Endothelial cell of coronary artery (primary cell): ENCODE results near the gene MS4A7. TPM values are rescaled to one million over a fixed set of nuclear protein-coding genes. Genes with fewer than 3 reads are reported as not detected.

ENCODE experiments used
- total RNA-seq: library from RNA; depleted of rRNA; stranded (reverse); fragments of >200 nt; gene quantifications from 2 replicates; pipeline ENCODE4 v1.2.3, GENCODE V29; 2014

The MS4A7 gene
- total RNA-seq, result not detected in 2 replicates

GRCh38 chr11:60378354-60378753 is at the start of gene MS4A7:
Gene MS4A7, plus strand, starts transcription at chr11:60378532. Its CDS starts 4,610 bp downstream, at chr11:60383142.

GRCh38 chr11:60396382-60396781 is 18.1 kb downstream of the MS4A7 start, which contains the start of gene MS4A14:
Gene MS4A14, plus strand, starts transcription at chr11:60396459. Its CDS starts 120 bp downstream, at chr11:60396579.

GRCh38 chr11:60429272-60429671 is 50.9 kb downstream of the MS4A7 start, which contains the start of gene MS4A5:
Gene MS4A5, plus strand, starts transcription at chr11:60429572. Its CDS starts 103 bp downstream, at chr11:60429675.

Other genes with a start within 250 kb of the MS4A7 start
- 0.81 and 3.8 TPM in 2 replicates for gene MS4A6A, start 195.4 kb upstream of the MS4A7 start, total RNA-seq
- not detected in 2 replicates for gene MS4A4E, start 135.4 kb upstream of the MS4A7 start, total RNA-seq
- gene MS4A4A, start 97.9 kb upstream of the MS4A7 start, total RNA-seq, result not detected in 2 replicates
- not detected in 2 replicates for gene MS4A6E, start 51.3 kb upstream of the MS4A7 start, total RNA-seq
- not detected in 2 replicates for gene MS4A14, start 17.9 kb downstream of the MS4A7 start, total RNA-seq
- gene MS4A5, start 51.0 kb downstream of the MS4A7 start, total RNA-seq, result not detected in 2 replicates
- not detected in 2 replicates for gene MS4A1, start 77.3 kb downstream of the MS4A7 start, total RNA-seq
- gene MS4A12, start 114.2 kb downstream of the MS4A7 start, total RNA-seq, result not detected in 2 replicates
- gene MS4A13, start 136.9 kb downstream of the MS4A7 start, total RNA-seq, result not detected in 2 replicates